HG03571 (cell line): ENCODE results near the gene ELF4.

Experiments used
- ATAC-seq: cut with Tn5 transposase; IDR thresholded peaks from one replicate; pipeline ENCODE4 v1.9.1; 2021; ENCODE audit not compliant: unreplicated experiment

Gene ELF4

GRCh38 chrX:130085551-130086446 is 24.5 kb downstream of the ELF4 start:
- ATAC-seq, result no peak

- peak; percentile 43 for ATAC-seq
Measured at GRCh38 chrX:130084631-130085237, 25.6 kb downstream of the ELF4 start.

GRCh38 chrX:130083656-130084382 is 26.5 kb downstream of the ELF4 start:
- ATAC-seq, result peak; percentile 24

GRCh38 chrX:130083107-130083490 is 27.2 kb downstream of the ELF4 start:
- no peak for ATAC-seq

GRCh38 chrX:130082244-130083106 is 27.8 kb downstream of the ELF4 start:
- peak; percentile 46 for ATAC-seq

GRCh38 chrX:130081421-130082045 is 28.8 kb downstream of the ELF4 start:
- ATAC-seq, result no peak

- no peak for ATAC-seq
Measured at GRCh38 chrX:130080791-130081367, 29.4 kb downstream of the ELF4 start.

- no peak for ATAC-seq
Measured at GRCh38 chrX:130079824-130080406, 30.4 kb downstream of the ELF4 start.

- no peak for ATAC-seq
Measured at GRCh38 chrX:130075777-130076176, 34.5 kb downstream of the ELF4 start.

- ATAC-seq, result no peak
Measured at GRCh38 chrX:130072345-130072740, 38.0 kb downstream of the ELF4 start.

- ATAC-seq, result no peak
Measured at GRCh38 chrX:130071611-130072344, 38.5 kb downstream of the ELF4 start.

- no peak for ATAC-seq
Measured at GRCh38 chrX:130066975-130067615, 43.2 kb downstream of the ELF4 start.

GRCh38 chrX:130060122-130061069 is 49.9 kb downstream of the ELF4 start:
- peak; percentile 95 for ATAC-seq

- ATAC-seq, result no peak
Measured at GRCh38 chrX:130058652-130059051, 51.6 kb downstream of the ELF4 start.

GRCh38 chrX:130057209-130057608 is 53.1 kb downstream of the ELF4 start:
- ATAC-seq, result no peak

GRCh38 chrX:130055899-130056298 is 54.4 kb downstream of the ELF4 start:
- no peak for ATAC-seq

- ATAC-seq, result no peak
Measured at GRCh38 chrX:130055103-130055502, 55.2 kb downstream of the ELF4 start.
